HG03103 (cell line): ENCODE results near the gene ALKBH6.
"Not testable (repeated sequence)": the region's sequence is repeated elsewhere in the genome, so short reads cannot be mapped to it uniquely, and the experiment has no call there.

Source experiments
- ATAC-seq: cut with Tn5 transposase; IDR thresholded peaks from one replicate; pipeline ENCODE4 v1.9.1; 2021; ENCODE audit warnings: low read depth; ENCODE audit not compliant: unreplicated experiment

Gene ALKBH6

DNA sequence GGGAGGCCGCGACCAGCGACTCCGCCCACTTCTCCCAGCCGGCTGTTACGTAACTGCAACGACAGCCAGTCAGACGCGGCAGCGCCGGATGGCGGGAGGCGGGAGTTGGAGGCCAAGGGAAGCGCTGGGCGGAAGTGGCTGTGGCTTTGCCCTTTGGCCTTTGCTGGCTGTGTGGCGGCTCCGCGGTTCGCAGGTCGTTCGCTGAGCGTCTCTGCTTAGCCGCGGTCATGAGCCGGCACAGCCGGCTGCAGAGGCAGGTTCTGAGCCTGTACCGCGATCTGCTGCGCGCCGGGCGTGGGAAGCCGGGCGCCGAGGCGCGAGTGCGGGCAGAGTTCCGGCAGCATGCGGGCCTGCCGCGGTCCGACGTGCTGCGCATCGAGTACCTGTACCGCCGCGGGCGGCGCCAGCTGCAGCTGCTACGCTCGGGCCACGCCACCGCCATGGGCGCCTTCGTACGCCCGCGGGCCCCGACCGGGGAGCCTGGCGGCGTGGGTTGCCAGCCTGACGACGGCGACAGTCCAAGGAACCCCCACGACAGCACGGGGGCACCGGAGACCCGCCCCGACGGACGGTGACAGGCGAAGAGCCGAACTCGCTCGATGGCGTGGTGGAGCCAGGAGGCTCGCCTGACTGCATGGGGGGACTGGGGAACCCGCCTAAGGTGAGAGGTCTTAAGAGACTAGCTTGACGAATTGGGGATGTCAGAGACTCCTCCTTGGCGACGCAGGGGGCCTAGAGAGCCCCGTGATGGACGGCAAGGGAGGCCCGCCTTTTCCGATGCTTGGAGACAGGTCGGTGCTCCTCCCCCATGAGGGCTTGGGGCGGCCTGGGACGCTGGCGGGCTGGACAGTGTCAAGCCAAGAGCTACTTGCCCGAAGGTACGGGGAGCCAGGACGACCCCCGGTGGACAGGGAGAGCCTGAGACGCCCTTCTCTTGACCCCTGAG lies 18.7 kb downstream of the ALKBH6 start, which contains the start of gene SDHAF1:
Gene SDHAF1, plus strand, starts transcription at position 141 of the 946 bp plus-strand sequence. Its CDS starts 87 bp downstream, at position 228.
- ATAC-seq, result peak; percentile 84

GRCh38 chr19:35993923-35994598 lies 20.0 kb downstream of the ALKBH6 start:
- ATAC-seq, result no peak

GRCh38 chr19:35992907-35993765 lies 20.9 kb downstream of the ALKBH6 start:
- ATAC-seq, result no peak

GRCh38 chr19:35991731-35992450 lies 22.1 kb downstream of the ALKBH6 start:
- no peak for ATAC-seq

DNA sequence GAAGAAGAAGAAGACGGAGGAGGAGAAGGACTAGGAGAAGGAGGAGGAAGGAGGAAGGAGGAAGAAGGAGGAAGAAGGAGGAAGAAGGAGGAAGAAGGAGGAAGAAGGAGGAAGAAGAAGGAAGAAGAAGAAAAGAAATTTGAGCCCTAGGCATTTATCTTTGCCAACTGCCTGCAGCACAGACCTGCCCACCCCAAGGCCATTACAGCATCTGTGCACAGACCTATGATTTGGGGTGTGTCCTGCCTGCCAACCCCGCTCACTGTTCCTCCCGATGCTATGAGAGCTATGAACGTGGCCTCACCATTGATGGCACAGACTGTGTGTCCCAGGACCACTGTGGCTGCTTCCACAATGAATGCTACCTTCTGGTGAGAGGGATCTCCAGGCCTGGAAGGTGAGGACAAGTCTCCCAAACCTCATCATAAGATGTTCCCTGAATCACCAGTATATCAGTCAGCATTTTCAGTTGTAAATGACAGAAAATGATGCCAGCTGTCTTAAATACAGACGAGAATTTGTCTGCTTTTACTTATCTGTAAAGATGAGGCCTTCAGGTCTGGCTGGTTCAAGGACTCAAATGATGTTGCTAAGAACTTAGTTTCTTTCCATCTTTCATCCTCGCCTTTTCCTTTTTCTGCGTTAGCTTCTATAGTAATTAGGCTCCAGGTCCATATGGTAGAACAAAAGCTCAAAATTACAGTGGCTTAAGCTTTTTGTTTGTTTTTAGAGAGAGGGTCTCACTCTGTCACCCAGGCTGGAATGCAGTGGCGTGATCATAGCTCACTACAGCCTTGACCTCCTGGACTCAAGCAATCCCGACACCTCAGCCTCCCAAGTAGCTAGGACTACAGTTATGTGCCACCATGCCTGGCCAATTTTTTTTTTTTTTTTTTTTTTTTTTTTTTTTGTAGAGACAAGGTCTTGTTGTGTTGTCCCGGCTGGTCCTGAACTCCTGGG lies 23.0 kb downstream of the ALKBH6 start:
- ATAC-seq, result no peak

- no peak for ATAC-seq
Measured at GRCh38 chr19:35990156-35990555, 23.9 kb downstream of the ALKBH6 start.

- no peak for ATAC-seq
Measured at GRCh38 chr19:35988824-35989223, 25.2 kb downstream of the ALKBH6 start.

DNA sequence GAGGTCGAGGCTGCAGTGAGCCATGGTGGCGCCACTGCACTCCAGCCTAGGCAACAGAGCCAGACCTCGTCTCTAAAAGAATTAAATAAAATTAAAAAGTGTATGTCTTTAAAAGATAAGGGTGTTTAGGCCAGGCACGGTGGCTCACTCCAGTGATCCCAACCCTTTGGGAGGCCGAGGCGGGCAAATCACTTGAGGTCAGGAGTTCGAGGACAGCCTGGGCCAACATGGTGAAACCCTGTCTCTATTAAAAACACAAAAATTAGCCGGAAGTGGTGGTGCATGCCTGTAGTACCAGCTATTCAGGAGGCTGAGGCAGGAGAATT lies 26.5 kb downstream of the ALKBH6 start:
- no peak for ATAC-seq

- ATAC-seq, result no peak
Measured at GRCh38 chr19:35986664-35987570, 27.1 kb downstream of the ALKBH6 start.

DNA sequence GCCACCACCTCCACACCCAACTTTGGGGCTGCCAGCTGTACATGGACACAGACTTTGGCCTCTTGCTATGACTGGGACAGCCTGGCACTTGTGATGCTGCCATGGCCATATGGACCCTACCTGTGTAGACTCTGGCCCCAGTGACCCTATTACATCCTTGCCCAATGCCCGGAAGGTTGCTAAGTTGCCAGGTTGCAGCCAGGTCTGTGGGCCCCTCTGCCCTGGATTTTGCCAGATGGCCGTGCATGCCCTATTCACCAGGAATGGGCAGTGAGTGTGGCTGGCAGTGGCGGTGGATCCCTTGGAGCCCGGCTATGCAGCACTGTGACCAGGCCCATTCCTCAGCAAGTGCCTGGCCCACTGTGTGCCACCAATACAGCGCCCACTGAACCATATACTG lies 27.9 kb downstream of the ALKBH6 start:
- ATAC-seq, result no peak

DNA sequence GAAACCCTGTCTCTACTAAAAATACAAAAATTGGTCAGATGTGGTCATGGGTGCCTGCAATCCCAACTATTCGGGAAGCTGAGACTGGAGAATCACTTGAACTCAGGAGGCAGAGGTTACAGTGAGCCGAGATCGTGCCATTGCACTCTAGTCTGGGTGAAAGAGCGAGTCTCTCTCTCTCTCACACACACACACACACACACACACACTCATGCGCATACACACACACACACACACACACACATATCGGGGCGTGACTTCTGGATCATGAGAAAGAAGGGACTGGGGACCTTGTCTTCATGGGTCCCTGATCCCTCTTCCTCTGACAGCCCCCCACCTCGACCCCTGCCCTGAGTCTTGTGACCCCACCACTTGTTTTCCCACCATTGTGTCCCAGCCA lies 30.8 kb downstream of the ALKBH6 start:
- no peak for ATAC-seq

GRCh38 chr19:35980997-35981396 lies 33.0 kb downstream of the ALKBH6 start:
- ATAC-seq, result not testable (repeated sequence)

DNA sequence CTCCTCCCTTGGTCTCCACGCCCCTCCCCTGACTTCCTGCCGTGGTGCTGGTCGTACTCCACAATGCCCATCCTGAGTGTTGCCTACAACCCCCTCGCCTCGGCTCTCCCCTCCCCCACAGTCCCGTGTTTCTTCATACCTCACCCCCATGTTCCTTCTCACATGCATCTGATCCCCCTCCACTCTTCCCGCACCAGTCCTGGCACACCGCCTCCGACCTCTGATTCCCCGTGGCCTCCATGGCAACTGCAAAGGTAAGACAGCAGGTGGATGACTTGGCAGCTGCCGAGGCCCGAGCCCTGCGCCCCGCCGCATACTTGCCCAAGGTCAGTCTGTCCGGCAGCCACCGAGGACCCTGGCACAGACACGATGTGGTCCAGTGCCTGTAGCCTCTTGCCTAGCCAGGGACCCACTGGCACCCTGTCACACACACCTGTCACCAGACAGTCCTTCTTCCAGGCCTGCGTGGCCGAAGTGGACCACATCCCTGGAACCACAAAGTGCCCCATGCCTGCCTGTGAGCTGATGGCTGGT lies 35.1 kb downstream of the ALKBH6 start:
- no peak for ATAC-seq

DNA sequence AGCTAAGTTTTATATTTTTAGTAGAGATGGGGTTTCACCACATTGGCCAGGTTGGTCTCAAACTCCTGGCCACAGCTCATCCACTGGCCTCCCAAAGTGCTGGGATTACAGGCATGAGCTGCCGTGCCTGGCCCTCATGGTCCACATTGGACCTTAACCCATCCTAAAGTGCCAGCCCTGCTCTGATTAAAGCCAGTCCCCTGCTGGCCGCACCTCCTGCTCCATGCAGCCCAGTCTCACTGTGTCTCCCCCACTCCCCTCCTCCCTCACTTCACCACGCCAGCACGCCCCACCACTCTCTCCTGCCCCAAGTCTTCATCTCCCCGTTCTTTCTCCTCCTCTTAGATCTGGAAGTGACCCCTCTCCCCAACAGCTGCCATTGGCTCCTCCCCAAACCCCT lies 35.7 kb downstream of the ALKBH6 start:
- ATAC-seq, result no peak

GRCh38 chr19:35977446-35978222 lies 36.4 kb downstream of the ALKBH6 start:
- ATAC-seq, result no peak

DNA sequence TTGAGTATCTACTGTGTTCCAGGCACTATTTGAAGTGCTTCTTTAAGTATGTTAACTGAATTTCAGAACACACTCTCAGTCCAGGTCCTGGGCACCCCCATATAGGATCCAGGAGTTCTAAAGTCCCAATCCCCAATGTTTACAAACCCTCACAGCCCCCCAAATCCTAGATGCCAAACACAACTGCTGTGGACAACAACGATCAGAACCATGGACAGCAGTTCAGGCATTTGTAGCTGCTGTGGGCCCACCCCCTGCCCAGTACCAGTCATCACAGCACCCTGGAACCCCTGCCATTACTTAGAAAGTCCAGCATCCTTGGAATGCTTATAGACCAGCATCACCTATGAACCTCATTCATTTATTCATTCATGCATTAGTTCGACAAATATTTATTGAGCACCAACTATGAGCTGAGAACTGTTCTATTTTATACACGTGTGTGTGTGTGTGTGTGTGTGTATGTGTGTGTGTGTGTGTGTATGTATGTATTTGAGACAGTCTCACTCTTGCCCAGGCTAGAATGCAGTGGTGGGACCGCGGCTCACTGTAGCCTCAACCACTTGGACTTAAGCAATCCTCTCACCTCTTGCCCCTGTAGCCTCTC lies 38.3 kb downstream of the ALKBH6 start:
- ATAC-seq, result no peak

- no peak for ATAC-seq
Measured at GRCh38 chr19:35973487-35973886, 40.5 kb downstream of the ALKBH6 start.
